HepG2 (cell line): ENCODE data around the gene TBC1D2B. TPM values are rescaled to one million over a fixed set of nuclear protein-coding genes. Genes with fewer than 3 reads are reported as not detected.

Source experiments
- HHEX ChIP-seq: IDR thresholded peaks from 2 replicates; pipeline ENCODE4 v1.6.1; 2016; ENCODE audit warnings: control low read depth
- USF2 ChIP-seq, 2 experiments: sonication (generic) in 1 of 2; formaldehyde crosslinking in 1 of 2; IDR thresholded peaks; 2 replicates each; pipeline versions ENCODE4 v1.5.1 to v1.6.1; 2011 to 2020; ENCODE audit warnings: borderline replicate concordance in 1 of 2, low read depth in 1 of 2, low read length in 1 of 2, mild to moderate bottlenecking in 1 of 2, missing genetic modification reagents in 1 of 2, moderate library complexity in 1 of 2
- ZNF318 ChIP-seq: sonication (generic); formaldehyde crosslinking; IDR thresholded peaks from 2 replicates; pipeline ENCODE4 v1.4.0; 2020; ENCODE audit warnings: mild to moderate bottlenecking, missing genetic modification reagents
- ZNF460 ChIP-seq: sonication (generic); formaldehyde crosslinking; IDR thresholded peaks from 2 replicates; pipeline ENCODE4 v1.5.1; 2020; ENCODE audit warnings: missing genetic modification reagents, mild to moderate bottlenecking, borderline replicate concordance
- ZNF558 ChIP-seq: sonication (generic); formaldehyde crosslinking; IDR thresholded peaks from 2 replicates; pipeline ENCODE4 v1.9.0; 2022; ENCODE audit warnings: mild to moderate bottlenecking, missing genetic modification reagents, borderline replicate concordance
- ZNF572 ChIP-seq: sonication (generic); formaldehyde crosslinking; IDR thresholded peaks from 2 replicates; pipeline ENCODE4 v1.5.1; 2020; ENCODE audit warnings: mild to moderate bottlenecking, missing genetic modification reagents
- ZNF687 ChIP-seq: sonication (generic); formaldehyde crosslinking; IDR thresholded peaks from 2 replicates; pipeline ENCODE4 v1.5.1; 2020; ENCODE audit warnings: mild to moderate bottlenecking, missing genetic modification reagents, moderate library complexity
- ZNF788 ChIP-seq: sonication (generic); formaldehyde crosslinking; IDR thresholded peaks from 2 replicates; pipeline ENCODE4 v1.5.0; 2020; ENCODE audit warnings: mild to moderate bottlenecking, missing genetic modification reagents, borderline replicate concordance
- ZXDC ChIP-seq: sonication (generic); formaldehyde crosslinking; IDR thresholded peaks from 2 replicates; pipeline ENCODE4 v1.5.0; 2020; ENCODE audit warnings: mild to moderate bottlenecking, missing genetic modification reagents
- polyA plus RNA-seq, 8 experiments: library from polyadenylated mRNA; depleted of rRNA in 3 of 8; stranded (reverse) in 7 of 8; unstranded in 1 of 8; fragments of >200 nt; fragmentation: Illumina TruSeq in 4 of 8; extraction: Trizol in 4 of 8; gene quantifications; 2 replicates each; pipeline versions ENCODE4 v1.2.1 to v1.2.3, GENCODE V29; 2011 to 2016; ENCODE audit warnings: low read depth in 4 of 8, missing spikeins in 1 of 8, mixed read lengths in 1 of 8; ENCODE audit not compliant: insufficient read depth in 1 of 8
- total RNA-seq, 5 experiments: library from RNA; depleted of rRNA; stranded (reverse); fragments of >200 nt; fragmentation: Illumina TruSeq; extraction: Trizol; gene quantifications; 2 replicates each; pipeline ENCODE4 v1.2.3, GENCODE V29; 2016; ENCODE audit warnings: low read depth in 1 of 5

The TBC1D2B gene
- total and polyA plus RNA-seq, 2 of the 13 experiments (the other 11 are each of a cell fraction or from before 2014, with no cell fraction given): 10.1 to 14.4 TPM

GRCh38 chr15:78000091-78000926 is 77.2 kb downstream of the TBC1D2B start (continued):
- TF ChIP-seq ZNF318 (CRISPR knock-in tag) (no peak), ZNF788 (CRISPR knock-in tag) (peak; percentile 27; the same call in 1 of the 2 replicates), ZNF687 (CRISPR knock-in tag) (peak; percentile 46), USF2 (IDR thresholded peaks at IDR 0.05; ENCODE audit: low read depth, low read length) (no peak), USF2 (CRISPR knock-in tag; IDR thresholded peaks at IDR 0.05; ENCODE audit: borderline replicate concordance) (no peak), HHEX (CRISPR knock-in tag) (no peak), ZNF558 (CRISPR knock-in tag) (no peak), ZXDC (CRISPR knock-in tag) (no peak), ZNF572 (no peak), ZNF460 (no peak)
